Hepatocyte (in vitro differentiated cells): Measurements from ENCODE around the gene HLA-DQA2. TPM values are rescaled to one million over a fixed set of nuclear protein-coding genes. Genes with fewer than 3 reads are reported as not detected.

Source experiments
- DNase-seq: peaks from one replicate; pipeline ENCODE4 v3.0.0-alpha.2; 2016; ENCODE audit warnings: low spot score
- H2AFZ ChIP-seq: fragments of 200-600 bp; sonication (generic); 2 replicates; pipeline ENCODE4 v1.6.0; 2016; ENCODE audit warnings: antibody characterized with exemption, mild to moderate bottlenecking
- H3K27ac ChIP-seq: fragments of 200-600 bp; sonication (generic); 2 replicates; pipeline ENCODE4 v1.5.1; 2016; ENCODE audit warnings: mild to moderate bottlenecking
- H3K27me3 ChIP-seq: fragments of 200-600 bp; sonication (generic); 2 replicates; pipeline ENCODE4 v1.6.1; 2016
- H3K36me3 ChIP-seq: fragments of 200-600 bp; sonication (generic); replicated peaks from 2 replicates; pipeline ENCODE4 v1.5.1; 2016; ENCODE audit warnings: low read depth; ENCODE audit not compliant: insufficient read depth
- H3K4me1 ChIP-seq: fragments of 200-600 bp; sonication (generic); 2 replicates; pipeline ENCODE4 v1.5.1; 2016; ENCODE audit warnings: mild to moderate bottlenecking, moderate library complexity; ENCODE audit not compliant: insufficient read depth
- H3K4me2 ChIP-seq: fragments of 200-600 bp; sonication (generic); 2 replicates; pipeline ENCODE4 v1.6.0; 2016
- H3K4me3 ChIP-seq: fragments of 200-600 bp; sonication (generic); 2 replicates; pipeline ENCODE4 v1.5.1; 2016; ENCODE audit warnings: mild to moderate bottlenecking
- H3K79me2 ChIP-seq: fragments of 200-600 bp; sonication (generic); 2 replicates; pipeline ENCODE4 v1.6.0; 2017; ENCODE audit warnings: mild to moderate bottlenecking
- H3K9me2 ChIP-seq: fragments of 200-600 bp; sonication (generic); replicated peaks from 2 replicates; pipeline ENCODE4 v1.6.0; 2017; ENCODE audit warnings: mild to moderate bottlenecking; ENCODE audit not compliant: insufficient read depth
- H3K9me3 ChIP-seq: fragments of 200-600 bp; sonication (generic); 2 replicates; pipeline ENCODE4 v1.5.1; 2016; ENCODE audit warnings: low read depth, mild to moderate bottlenecking
- H4K20me1 ChIP-seq: fragments of 200-600 bp; sonication (generic); 2 replicates; pipeline ENCODE4 v1.6.0; 2016; ENCODE audit warnings: mild to moderate bottlenecking; ENCODE audit not compliant: insufficient read depth, poor library complexity, severe bottlenecking
- EZH2 ChIP-seq: fragments of 200-600 bp; sonication (generic); IDR thresholded peaks from 2 replicates; pipeline ENCODE4 v1.6.1; 2016; ENCODE audit warnings: antibody characterized with exemption, mild to moderate bottlenecking, borderline replicate concordance
- EZH2phosphoT487 ChIP-seq: fragments of 200-600 bp; sonication (generic); IDR thresholded peaks from one replicate; pipeline ENCODE4 v1.6.1; 2018; ENCODE audit warnings: antibody characterized with exemption, mild to moderate bottlenecking, low read depth, moderate library complexity; ENCODE audit not compliant: unreplicated experiment, severe bottlenecking
- WGBS: methylation state at CpG from one replicate; pipeline ENCODE4 v1.1.6; 2016; ENCODE audit warnings: low lambda C conversion rate; ENCODE audit errors: missing lambda C conversion rate; 5-methylcytosine and 5-hydroxymethylcytosine counted together
- polyA plus RNA-seq: library from polyadenylated mRNA; unstranded; fragments of >200 nt; fragmentation: Nextera tagmentation; extraction: Ambion mirVana; gene quantifications from 2 replicates; pipeline ENCODE4 v1.2.1, GENCODE V29; 2016
- total RNA-seq: library from RNA; depleted of rRNA; stranded (reverse); fragments of >200 nt; gene quantifications from 2 replicates; pipeline ENCODE4 v1.2.3, GENCODE V29; 2014
- TF ChIP-seq, protein P1 (sequence below): fragments of 200-600 bp; sonication (generic); IDR thresholded peaks from 2 replicates; pipeline ENCODE4 v1.5.1; 2016; ENCODE audit warnings: antibody characterized with exemption, mild to moderate bottlenecking; ENCODE audit not compliant: poor library complexity

Gene HLA-DQA2
- total and polyA plus RNA-seq, 2 experiments from 2014 or later, result not detected

DNA sequence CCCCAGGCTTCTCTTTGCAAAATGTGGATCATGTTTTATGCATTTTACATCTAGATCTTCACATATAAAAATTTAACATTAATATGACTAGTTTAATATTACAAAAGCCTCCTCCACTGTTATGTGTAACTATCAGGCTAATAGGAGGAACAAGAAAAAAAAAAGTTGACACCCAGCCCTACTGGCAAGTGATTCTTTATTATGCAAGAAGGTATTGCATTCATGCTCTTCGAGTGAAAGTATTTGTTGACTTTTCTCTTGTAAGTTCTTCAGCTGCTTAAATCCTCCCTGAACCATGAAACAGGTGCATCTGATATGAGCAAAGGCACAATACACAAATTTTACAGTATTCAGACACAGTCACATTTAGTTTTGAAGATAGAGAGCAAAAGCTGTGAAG is 22.9 kb downstream of the HLA-DQA2 start:
- Histone ChIP-seq H3K4me1 (no peaks in the 10 kb centered on the region), H3K9me3 (no peaks in the 10 kb centered on the region), H4K20me1 (no peaks in the 10 kb centered on the region), H3K4me3 (no peak overlapping the region), H3K4me2 (no peak overlapping the region), H3K36me3 (no peaks in the 10 kb centered on the region), H3K9me2 (no peaks in the 10 kb centered on the region), H3K27ac (no peak overlapping the region), H2AFZ (no peak overlapping the region), H3K27me3 (peaks cover 6% of the 10 kb centered on the region), H3K79me2 (no peaks in the 10 kb centered on the region)
- 44% methylated on average over 1 of the region's 1 CpG for WGBS
- TF ChIP-seq EZH2 (no peak), EZH2phosphoT487 (no peak)
- TF ChIP-seq, protein P1, sequence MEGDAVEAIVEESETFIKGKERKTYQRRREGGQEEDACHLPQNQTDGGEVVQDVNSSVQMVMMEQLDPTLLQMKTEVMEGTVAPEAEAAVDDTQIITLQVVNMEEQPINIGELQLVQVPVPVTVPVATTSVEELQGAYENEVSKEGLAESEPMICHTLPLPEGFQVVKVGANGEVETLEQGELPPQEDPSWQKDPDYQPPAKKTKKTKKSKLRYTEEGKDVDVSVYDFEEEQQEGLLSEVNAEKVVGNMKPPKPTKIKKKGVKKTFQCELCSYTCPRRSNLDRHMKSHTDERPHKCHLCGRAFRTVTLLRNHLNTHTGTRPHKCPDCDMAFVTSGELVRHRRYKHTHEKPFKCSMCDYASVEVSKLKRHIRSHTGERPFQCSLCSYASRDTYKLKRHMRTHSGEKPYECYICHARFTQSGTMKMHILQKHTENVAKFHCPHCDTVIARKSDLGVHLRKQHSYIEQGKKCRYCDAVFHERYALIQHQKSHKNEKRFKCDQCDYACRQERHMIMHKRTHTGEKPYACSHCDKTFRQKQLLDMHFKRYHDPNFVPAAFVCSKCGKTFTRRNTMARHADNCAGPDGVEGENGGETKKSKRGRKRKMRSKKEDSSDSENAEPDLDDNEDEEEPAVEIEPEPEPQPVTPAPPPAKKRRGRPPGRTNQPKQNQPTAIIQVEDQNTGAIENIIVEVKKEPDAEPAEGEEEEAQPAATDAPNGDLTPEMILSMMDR, result no peak
- no peak for DNase-seq

DNA sequence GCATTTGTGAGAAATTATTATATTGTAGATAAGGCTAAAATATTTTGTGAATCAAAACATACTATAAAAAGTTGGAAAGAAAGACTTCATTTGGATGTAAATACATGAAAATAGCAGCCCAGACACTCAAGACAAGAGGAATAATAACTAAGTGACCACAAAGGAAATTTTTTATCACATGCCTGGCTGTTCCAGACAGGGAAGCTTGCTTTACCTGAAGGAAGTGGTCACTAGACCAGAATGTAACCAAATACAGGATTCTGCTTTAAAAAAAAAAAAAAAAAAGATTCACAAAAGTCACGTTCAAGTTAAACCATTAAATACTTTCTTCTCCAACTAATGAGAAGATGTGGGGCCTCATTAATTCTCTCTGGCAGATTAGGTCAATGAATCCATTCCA is 31.5 kb downstream of the HLA-DQA2 start:
- Histone ChIP-seq H3K4me3 (no peak overlapping the region), H2AFZ (no peak overlapping the region), H4K20me1 (no peaks in the 10 kb centered on the region), H3K4me2 (no peak overlapping the region), H3K27ac (no peak overlapping the region), H3K9me2 (no peaks in the 10 kb centered on the region), H3K9me3 (no peaks in the 10 kb centered on the region), H3K4me1 (peaks cover 8% of the 10 kb centered on the region), H3K79me2 (no peaks in the 10 kb centered on the region), H3K27me3 (no peaks in the 10 kb centered on the region), H3K36me3 (no peaks in the 10 kb centered on the region)
- TF ChIP-seq, protein P1, result no peak
- no peak for TF ChIP-seq EZH2phosphoT487
- TF ChIP-seq EZH2, result no peak
- 58% methylated on average over 1 of the region's 1 CpG for WGBS
- DNase-seq, result no peak

DNA sequence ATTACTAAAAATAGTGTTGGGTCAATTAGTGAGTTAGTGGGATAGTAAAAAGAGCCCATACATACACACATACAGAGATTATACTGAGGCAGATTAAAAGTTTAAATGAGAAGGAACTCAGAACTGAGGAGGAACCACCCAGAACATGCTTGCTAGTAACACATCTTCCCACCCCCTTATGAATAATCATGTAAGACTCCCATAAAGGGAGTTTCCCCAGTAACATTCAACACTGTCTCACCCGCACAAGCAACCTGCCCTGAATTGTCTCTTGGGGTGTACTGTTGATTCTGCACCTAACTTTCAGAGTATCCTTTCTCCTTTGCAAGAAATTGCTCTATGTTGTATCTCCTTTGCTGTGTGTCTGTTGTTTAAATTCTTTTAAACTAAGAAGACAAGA is 33.2 kb downstream of the HLA-DQA2 start:
- 63% methylated on average over 1 of the region's 1 CpG for WGBS
- DNase-seq, result no peak
- H3K4me1 ChIP-seq, result peaks cover 8% of the 10 kb centered on the region
- no peaks in the 10 kb centered on the region for H3K79me2 ChIP-seq
- no peaks in the 10 kb centered on the region for H3K36me3 ChIP-seq
- no peak overlapping the region for H3K27ac ChIP-seq
- no peaks in the 10 kb centered on the region for H3K27me3 ChIP-seq
- no peak overlapping the region for H2AFZ ChIP-seq
- H3K9me2 ChIP-seq, result no peaks in the 10 kb centered on the region
- no peak overlapping the region for H3K4me3 ChIP-seq
- TF ChIP-seq EZH2 (no peak), EZH2phosphoT487 (no peak)
- TF ChIP-seq, protein P1, result no peak
- H3K9me3 ChIP-seq, result no peaks in the 10 kb centered on the region
- no peak overlapping the region for H3K4me2 ChIP-seq
- H4K20me1 ChIP-seq, result no peaks in the 10 kb centered on the region

DNA sequence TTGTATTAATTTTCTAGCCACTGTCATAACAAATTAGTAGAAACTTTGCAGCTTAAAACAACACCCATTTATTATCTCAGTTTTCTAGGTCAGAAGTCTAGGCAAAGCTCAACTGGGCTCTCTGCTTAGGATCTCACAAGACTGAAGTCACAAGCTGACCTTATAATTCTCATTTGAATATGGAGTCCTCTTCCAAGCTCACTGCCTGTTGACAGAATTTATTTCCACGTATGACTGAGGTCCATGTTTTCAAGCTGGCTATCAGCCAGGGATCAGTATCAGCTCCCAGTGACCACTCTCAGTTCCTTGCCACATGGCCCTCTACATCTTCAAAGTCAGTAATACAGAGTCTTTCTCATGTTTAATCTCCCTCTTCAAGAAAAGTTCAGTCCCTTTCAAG is 33.9 kb downstream of the HLA-DQA2 start:
- H3K4me3 ChIP-seq, result no peak overlapping the region
- no peaks in the 10 kb centered on the region for H3K36me3 ChIP-seq
- H3K4me1 ChIP-seq, result peaks cover 8% of the 10 kb centered on the region
- WGBS, result 36% methylated on average over 1 of the region's 1 CpG
- no peak overlapping the region for H3K27ac ChIP-seq
- no peak for TF ChIP-seq EZH2phosphoT487
- TF ChIP-seq EZH2, result no peak
- TF ChIP-seq, protein P1, result no peak
- no peaks in the 10 kb centered on the region for H3K27me3 ChIP-seq
- no peak overlapping the region for H3K4me2 ChIP-seq
- no peak for DNase-seq
- no peak overlapping the region for H2AFZ ChIP-seq
- H3K79me2 ChIP-seq, result no peaks in the 10 kb centered on the region
- no peaks in the 10 kb centered on the region for H3K9me2 ChIP-seq
- no peaks in the 10 kb centered on the region for H3K9me3 ChIP-seq
- H4K20me1 ChIP-seq, result no peaks in the 10 kb centered on the region
